ENCODE data around the gene SLC47A2. TPM values are rescaled to one million over a fixed set of nuclear protein-coding genes. Genes with fewer than 3 reads are reported as not detected.

SLC47A2 gene
- total RNA-seq, 1 donor from 2014 or later: not detected

DNA sequence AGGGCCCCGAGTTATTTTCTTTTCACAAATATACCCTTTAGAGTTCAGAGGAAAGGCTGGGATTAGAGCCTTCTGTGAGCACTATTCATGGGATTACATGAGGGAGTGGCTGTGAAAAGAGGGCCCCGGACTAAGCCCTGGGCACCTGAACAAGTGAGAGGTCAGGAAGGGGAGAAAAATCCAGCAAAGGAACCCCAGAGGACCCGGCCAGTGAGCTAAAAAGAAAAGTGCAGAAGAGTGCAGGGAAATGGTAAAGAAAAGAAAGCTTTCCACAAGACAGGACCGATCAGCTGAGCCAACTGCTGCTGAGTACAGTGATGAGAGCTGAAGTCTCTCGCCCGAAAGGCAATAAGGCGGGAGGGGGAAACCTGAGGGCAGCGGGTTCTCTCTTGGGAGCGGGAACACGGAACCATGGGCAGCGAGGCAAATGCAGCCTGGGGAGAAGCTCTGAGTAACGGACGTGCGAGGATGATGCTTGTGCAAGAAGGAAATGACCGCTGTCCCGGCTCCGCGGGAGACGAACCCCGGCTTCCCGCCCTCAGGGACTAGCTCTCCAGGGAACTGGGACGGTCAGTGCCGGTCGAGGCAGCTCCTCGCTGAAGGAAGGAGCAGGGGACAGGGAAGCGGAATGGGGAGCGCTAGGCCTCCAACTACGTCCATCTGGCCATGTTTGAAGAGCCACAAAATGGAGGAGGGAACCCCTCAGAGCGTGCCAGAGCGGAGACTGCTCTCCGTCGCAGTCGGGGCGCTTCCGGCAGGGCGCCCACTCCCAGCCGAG lies 68.5 kb downstream of the SLC47A2 start:
- no peak for DNase-seq (ENCODE audit: low read depth)
- peak overlapping the region; percentile 76 for H3K4me3 ChIP-seq (ENCODE audit: low read depth, low read length)
- TF ChIP-seq, protein P1, sequence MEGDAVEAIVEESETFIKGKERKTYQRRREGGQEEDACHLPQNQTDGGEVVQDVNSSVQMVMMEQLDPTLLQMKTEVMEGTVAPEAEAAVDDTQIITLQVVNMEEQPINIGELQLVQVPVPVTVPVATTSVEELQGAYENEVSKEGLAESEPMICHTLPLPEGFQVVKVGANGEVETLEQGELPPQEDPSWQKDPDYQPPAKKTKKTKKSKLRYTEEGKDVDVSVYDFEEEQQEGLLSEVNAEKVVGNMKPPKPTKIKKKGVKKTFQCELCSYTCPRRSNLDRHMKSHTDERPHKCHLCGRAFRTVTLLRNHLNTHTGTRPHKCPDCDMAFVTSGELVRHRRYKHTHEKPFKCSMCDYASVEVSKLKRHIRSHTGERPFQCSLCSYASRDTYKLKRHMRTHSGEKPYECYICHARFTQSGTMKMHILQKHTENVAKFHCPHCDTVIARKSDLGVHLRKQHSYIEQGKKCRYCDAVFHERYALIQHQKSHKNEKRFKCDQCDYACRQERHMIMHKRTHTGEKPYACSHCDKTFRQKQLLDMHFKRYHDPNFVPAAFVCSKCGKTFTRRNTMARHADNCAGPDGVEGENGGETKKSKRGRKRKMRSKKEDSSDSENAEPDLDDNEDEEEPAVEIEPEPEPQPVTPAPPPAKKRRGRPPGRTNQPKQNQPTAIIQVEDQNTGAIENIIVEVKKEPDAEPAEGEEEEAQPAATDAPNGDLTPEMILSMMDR (conservative IDR thresholded peaks at IDR 0.05; ENCODE audit: low read depth, low read length): no peak

DNA sequence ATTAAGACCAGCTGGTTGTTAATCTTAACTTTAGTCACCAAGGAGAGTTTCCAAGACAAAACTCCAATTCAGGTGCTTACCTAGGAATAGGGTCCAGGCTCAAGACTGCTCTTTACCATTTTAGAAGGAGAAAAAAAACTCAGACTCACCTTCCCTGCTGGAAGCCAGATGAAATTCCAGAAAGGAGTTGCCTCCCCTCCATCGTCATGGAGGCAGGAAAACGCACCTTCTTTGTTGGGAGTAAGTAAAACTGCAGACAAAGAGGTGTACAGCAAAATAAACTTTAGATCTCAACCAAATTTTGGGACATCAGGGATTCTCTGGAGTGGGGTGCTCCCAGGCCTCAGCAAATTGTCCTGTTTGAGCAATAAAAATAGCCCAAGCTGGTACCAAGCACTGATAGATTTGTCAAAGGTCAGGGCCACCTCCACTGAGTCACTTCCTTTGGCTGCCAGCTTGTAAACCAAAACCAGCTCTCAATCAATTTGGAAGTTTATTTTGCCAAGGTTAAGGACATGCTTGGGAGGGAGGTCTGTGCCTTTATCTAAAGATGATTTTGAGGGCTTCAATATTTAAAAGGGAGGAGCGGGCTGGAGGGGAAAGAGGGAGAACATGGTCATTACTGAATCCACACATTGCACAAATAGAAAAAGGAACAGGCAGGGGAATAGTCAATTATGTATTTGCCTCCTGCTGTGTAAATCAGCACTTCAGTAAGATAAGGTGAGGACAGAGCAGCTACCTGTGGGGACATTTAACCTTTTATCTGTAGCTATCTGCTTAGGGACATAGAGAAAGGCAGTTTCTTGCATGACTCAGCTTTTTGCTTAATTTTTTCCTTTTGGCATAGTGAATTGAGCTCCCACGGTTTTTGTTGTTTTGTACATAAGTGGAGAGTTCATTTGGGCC lies 69.3 kb downstream of the SLC47A2 start:
- TF ChIP-seq, protein P1 (conservative IDR thresholded peaks at IDR 0.05; ENCODE audit: low read depth, low read length): no peak
- H3K4me3 ChIP-seq (ENCODE audit: low read depth, low read length): peak overlapping the region; percentile 76
- no peak for DNase-seq (ENCODE audit: low read depth)

DNA sequence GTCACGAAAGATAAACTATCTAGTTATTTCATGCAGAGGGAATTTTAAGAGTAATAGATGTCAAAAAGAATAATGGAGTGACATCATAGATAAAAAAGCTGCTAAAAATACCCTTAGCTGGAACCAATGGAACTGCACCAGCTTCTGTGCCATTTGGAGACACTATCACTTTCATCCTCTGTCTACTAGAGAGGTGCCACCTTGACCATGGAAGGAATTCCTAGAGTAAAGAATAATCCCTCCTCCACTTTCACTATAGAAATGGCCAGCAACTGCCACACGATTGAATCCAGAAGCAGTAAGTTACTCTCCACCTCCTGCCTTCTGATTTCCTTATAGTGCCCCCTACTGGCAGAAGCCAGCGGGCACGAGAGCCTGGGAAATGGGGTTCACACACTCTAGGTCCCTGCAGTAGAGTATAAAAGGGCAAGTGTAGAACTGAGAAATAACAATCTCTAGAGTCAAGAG lies 70.6 kb downstream of the SLC47A2 start:
- DNase-seq (ENCODE audit: low read depth): no peak
- TF ChIP-seq, protein P1 (conservative IDR thresholded peaks at IDR 0.05; ENCODE audit: low read depth, low read length): peak; percentile 80
- no peak overlapping the region for H3K4me3 ChIP-seq (ENCODE audit: low read depth, low read length)

DNA sequence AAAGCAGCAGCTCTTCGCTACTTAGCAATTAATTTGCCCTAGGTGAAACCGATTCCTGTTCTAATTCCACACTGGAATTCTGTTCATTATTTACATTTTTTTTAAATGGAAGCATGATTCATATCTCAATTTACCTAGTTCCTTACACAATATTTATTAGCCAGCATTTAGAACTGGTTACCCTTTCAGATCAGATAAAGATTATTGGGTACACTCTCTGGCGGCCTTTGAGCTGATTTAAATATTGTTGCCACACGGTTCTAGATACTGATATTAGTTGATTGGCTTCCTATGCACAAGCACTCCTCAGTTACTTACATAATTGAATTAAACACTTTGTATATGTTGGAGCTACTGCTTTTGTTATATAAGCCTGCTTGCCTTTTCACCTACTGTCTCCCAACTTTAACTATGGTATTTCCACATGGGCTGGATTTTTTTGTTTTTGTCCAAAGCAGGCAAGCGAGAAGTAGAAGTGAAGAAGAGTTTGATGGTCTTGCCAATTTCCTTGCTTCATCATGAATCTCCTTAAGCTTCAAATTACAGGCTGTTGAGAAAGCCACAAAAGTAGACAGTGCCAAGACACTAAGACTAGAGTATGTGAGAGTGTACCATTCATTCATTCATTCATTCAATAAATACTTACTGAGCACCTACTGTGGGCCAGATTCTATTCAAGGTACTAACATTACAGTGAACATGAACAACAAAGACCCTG lies 71.7 kb downstream of the SLC47A2 start:
- DNase-seq (ENCODE audit: low read depth): no peak
- H3K4me3 ChIP-seq (ENCODE audit: low read depth, low read length): no peak overlapping the region
- TF ChIP-seq, protein P1 (conservative IDR thresholded peaks at IDR 0.05; ENCODE audit: low read depth, low read length): no peak

DNA sequence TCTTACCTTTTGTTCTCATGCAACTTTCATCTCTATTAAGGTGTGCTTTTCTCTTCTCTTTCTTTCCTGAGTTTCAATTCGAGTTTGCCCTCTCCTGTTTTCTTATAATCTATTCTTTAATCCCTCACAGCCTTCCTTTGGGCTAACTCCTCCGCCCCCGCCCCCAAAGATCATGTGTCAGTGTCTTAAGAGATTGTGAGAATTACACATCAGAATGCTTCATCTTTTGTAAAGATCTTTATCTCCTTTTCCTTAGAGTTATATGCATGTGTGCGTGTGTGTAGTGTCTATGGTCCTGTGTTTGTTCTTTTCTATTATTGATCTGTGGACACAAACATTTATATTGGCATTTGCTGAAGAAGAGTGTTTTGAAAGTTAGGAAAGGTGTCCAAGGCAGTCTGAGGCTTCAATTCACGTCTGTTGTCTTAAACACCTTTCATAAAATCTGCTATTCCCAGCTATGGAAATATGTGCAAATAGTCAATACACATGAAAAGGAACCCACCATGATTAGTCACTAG lies 74.0 kb downstream of the SLC47A2 start:
- TF ChIP-seq, protein P1 (conservative IDR thresholded peaks at IDR 0.05; ENCODE audit: low read depth, low read length): no peak
- no peak overlapping the region for H3K4me3 ChIP-seq (ENCODE audit: low read depth, low read length)
- no peak for DNase-seq (ENCODE audit: low read depth)

DNA sequence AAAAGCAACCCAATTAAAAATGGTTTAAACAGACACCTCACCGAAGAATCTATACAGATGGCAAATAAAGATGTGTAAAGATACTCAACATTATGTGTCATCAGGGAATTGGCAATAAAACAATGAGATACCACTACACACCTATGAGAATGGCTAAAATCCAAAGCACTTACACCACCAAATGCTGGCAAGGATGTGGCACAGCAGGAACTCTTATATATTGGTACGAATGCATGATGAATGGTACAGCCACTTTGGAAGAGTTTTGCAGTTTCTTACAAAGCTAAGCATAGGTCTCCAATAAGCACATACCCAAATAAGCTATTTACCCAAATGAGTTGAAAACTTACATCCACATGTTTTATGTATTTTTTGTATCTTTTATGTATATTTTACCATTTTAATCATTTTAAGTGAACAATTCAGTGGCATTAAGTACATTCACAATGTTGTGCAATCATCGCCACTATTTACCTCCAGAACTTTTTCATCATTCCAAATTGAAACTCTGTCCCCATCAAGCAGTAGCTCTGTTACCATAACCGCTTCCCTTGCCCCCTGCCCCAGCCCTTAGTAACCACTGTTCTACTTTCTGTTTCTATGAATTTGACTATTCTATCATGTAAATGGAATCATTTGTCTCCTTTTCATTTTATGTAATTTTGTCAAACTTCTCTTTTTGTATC lies 74.6 kb downstream of the SLC47A2 start:
- TF ChIP-seq, protein P1 (conservative IDR thresholded peaks at IDR 0.05; ENCODE audit: low read depth, low read length): no peak
- no peak for DNase-seq (ENCODE audit: low read depth)
- H3K4me3 ChIP-seq (ENCODE audit: low read depth, low read length): no peak overlapping the region

All from epithelial cell of proximal tubule (primary cell).